GM18868 (cell line): ENCODE results near the gene SPINK14.

ENCODE experiments used
- ATAC-seq: cut with Tn5 transposase; IDR thresholded peaks from one replicate; pipeline ENCODE4 v1.9.1; 2021; ENCODE audit warnings: mild to moderate bottlenecking, moderate library complexity; ENCODE audit not compliant: unreplicated experiment

SPINK14 gene

GRCh38 chr5:148168246-148168645, at the start of gene SPINK14:
Gene SPINK14 (plus strand): TSS chr5:148168546. CDS start chr5:148169733, 1,187 bp downstream.
- no peak for ATAC-seq

GRCh38 chr5:148120317-148120716, 48.0 kb upstream of the SPINK14 start:
- no peak for ATAC-seq

- no peak for ATAC-seq
These were observed 42.7 kb upstream of the SPINK14 start for GRCh38 chr5:148125641-148126040.

GRCh38 chr5:148135091-148136048, 33.0 kb upstream of the SPINK14 start:
- ATAC-seq: no peak

- no peak for ATAC-seq
These were observed 27.5 kb upstream of the SPINK14 start for GRCh38 chr5:148140846-148141245.

- no peak for ATAC-seq
These were observed 26.7 kb upstream of the SPINK14 start for GRCh38 chr5:148141645-148142044.

- ATAC-seq: no peak
These were observed 22.4 kb upstream of the SPINK14 start for GRCh38 chr5:148145916-148146315.

GRCh38 chr5:148146487-148146886, 21.9 kb upstream of the SPINK14 start:
- ATAC-seq: no peak

GRCh38 chr5:148147415-148147814, 20.9 kb upstream of the SPINK14 start:
- ATAC-seq: no peak

- ATAC-seq: no peak
These were observed 16.5 kb upstream of the SPINK14 start for GRCh38 chr5:148151872-148152271.

- ATAC-seq: no peak
These were observed 15.6 kb upstream of the SPINK14 start for GRCh38 chr5:148152781-148153180.

- no peak for ATAC-seq
These were observed 11.7 kb upstream of the SPINK14 start for GRCh38 chr5:148156609-148157008.

GRCh38 chr5:148162038-148162437, 6.3 kb upstream of the SPINK14 start:
- no peak for ATAC-seq

- ATAC-seq: peak; percentile 57
These were observed 5.0 kb upstream of the SPINK14 start for GRCh38 chr5:148163345-148163744.

- no peak for ATAC-seq
These were observed 1.6 kb upstream of the SPINK14 start for GRCh38 chr5:148166550-148167283.

- ATAC-seq: no peak
These were observed 4.0 kb downstream of the SPINK14 start for GRCh38 chr5:148172377-148172776.

GRCh38 chr5:148176480-148176879, 8.1 kb downstream of the SPINK14 start:
- ATAC-seq: no peak

- ATAC-seq: peak; percentile 51
These were observed 8.9 kb downstream of the SPINK14 start for GRCh38 chr5:148177207-148177606.

GRCh38 chr5:148179234-148179824, 11.0 kb downstream of the SPINK14 start:
- ATAC-seq: peak; percentile 91

GRCh38 chr5:148186248-148187003, 18.1 kb downstream of the SPINK14 start:
- ATAC-seq: peak; percentile 93

- ATAC-seq: no peak
These were observed 22.7 kb downstream of the SPINK14 start for GRCh38 chr5:148191010-148191409.
